Measurements from ENCODE around the gene SECISBP2. TPM values are rescaled to one million over a fixed set of nuclear protein-coding genes. Genes with fewer than 3 reads are reported as not detected.
"Not testable (repeated sequence)": the region's sequence is repeated elsewhere in the genome, so short reads cannot be mapped to it uniquely, and the experiment has no call there.

Gene SECISBP2
- total and polyA plus RNA-seq, 2 experiments from 2014 or later, result 30.6 to 43.8 TPM

DNA sequence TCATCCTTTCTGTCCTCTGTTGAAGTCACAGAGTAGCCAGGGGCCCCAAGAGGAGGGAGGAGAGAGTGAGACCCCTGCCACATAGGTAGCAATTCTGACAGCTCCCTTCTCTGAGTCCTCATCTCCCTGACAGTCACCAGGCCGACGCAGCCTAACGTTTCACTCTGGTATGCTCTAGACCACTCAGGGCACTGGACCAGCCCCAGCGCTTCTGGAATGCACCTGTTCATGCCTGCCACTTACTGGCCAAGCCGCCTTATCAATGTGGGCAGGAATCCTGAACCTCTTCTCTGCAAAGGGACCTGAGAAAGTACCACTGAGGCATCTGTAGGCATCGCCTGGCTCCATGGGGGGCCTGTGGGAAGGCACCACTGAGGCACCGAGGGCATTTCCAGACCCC is 50.2 kb downstream of the SECISBP2 start:
- no peak overlapping the region for H2AFZ ChIP-seq
- H3K4me1 ChIP-seq (ENCODE audit: insufficient read depth), result no peaks in the 10 kb centered on the region
- H3K79me2 ChIP-seq, result no peaks in the 10 kb centered on the region
- TF ChIP-seq, protein P1, sequence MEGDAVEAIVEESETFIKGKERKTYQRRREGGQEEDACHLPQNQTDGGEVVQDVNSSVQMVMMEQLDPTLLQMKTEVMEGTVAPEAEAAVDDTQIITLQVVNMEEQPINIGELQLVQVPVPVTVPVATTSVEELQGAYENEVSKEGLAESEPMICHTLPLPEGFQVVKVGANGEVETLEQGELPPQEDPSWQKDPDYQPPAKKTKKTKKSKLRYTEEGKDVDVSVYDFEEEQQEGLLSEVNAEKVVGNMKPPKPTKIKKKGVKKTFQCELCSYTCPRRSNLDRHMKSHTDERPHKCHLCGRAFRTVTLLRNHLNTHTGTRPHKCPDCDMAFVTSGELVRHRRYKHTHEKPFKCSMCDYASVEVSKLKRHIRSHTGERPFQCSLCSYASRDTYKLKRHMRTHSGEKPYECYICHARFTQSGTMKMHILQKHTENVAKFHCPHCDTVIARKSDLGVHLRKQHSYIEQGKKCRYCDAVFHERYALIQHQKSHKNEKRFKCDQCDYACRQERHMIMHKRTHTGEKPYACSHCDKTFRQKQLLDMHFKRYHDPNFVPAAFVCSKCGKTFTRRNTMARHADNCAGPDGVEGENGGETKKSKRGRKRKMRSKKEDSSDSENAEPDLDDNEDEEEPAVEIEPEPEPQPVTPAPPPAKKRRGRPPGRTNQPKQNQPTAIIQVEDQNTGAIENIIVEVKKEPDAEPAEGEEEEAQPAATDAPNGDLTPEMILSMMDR (IDR thresholded peaks at IDR 0.05; ENCODE audit: poor library complexity), result no peak
- TF ChIP-seq EZH2phosphoT487 (IDR thresholded peaks at IDR 0.05; ENCODE audit: low read depth, severe bottlenecking, unreplicated experiment) (no peak), EZH2 (IDR thresholded peaks at IDR 0.05; ENCODE audit: borderline replicate concordance) (no peak)
- H3K27me3 ChIP-seq, result no peaks in the 10 kb centered on the region
- H3K9me2 ChIP-seq (replicated peaks; ENCODE audit: insufficient read depth), result no peaks in the 10 kb centered on the region
- no peak overlapping the region for H3K27ac ChIP-seq
- 86% methylated on average over 7 of the region's 7 CpGs for WGBS (ENCODE audit: low lambda C conversion rate, missing lambda C conversion rate)
- H3K36me3 ChIP-seq (replicated peaks; ENCODE audit: insufficient read depth, low read depth), result no peaks in the 10 kb centered on the region
- no peak overlapping the region for H3K4me3 ChIP-seq
- H4K20me1 ChIP-seq (ENCODE audit: insufficient read depth, poor library complexity, severe bottlenecking), result no peaks in the 10 kb centered on the region
- no peak overlapping the region for H3K4me2 ChIP-seq
- DNase-seq (ENCODE audit: low spot score), result no peak
- no peaks in the 10 kb centered on the region for H3K9me3 ChIP-seq (ENCODE audit: low read depth)

DNA sequence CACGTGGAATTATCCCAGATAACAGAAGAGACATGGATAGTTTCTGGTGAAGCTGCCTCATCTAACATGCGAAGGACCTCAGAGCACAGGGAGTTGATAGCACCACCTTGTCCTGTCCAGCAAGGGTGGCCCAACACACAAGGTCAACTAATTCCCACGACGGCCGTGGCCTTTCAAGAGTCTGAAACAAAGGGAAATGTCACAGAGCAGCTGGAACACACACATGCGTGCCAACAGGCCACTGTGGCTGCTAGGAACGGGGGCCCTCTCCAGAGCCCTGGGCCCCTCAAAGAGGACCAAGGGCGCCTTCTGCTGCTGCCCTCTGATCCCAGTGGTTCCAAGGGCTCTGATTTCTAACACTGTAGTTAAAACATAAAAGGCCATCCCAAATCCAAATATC is 50.7 kb downstream of the SECISBP2 start:
- WGBS (ENCODE audit: low lambda C conversion rate, missing lambda C conversion rate), result 93% methylated on average over 8 of the region's 8 CpGs

DNA sequence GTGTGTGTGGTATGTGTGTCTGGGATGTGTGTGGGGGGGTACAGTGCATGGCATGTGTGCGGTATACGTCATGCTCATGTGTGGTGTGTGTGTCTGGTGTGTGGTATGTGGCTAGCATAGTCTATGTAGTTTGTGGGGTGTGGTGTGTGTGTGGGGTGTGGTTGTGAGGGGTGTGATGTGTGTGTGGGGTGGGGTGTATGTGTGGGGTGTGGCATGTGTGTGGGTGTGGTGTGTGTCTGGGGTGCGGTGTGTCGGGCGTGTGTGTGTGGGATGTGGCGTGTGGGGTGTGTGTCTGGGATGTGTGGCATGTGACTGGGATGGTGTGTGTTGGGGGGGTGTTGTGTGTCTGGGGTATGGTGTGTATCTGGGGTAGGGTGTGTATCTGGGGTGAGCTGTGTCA is 52.3 kb downstream of the SECISBP2 start:
- H4K20me1 ChIP-seq (ENCODE audit: insufficient read depth, poor library complexity, severe bottlenecking), result no peaks in the 10 kb centered on the region
- TF ChIP-seq EZH2 (IDR thresholded peaks at IDR 0.05; ENCODE audit: borderline replicate concordance), result no peak
- TF ChIP-seq, protein P1 (IDR thresholded peaks at IDR 0.05; ENCODE audit: poor library complexity), result no peak
- TF ChIP-seq EZH2phosphoT487 (IDR thresholded peaks at IDR 0.05; ENCODE audit: low read depth, severe bottlenecking, unreplicated experiment), result no peak
- no peaks in the 10 kb centered on the region for H3K9me2 ChIP-seq (replicated peaks; ENCODE audit: insufficient read depth)
- 92% methylated on average over 2 of the region's 6 CpGs for WGBS (ENCODE audit: low lambda C conversion rate, missing lambda C conversion rate)
- H3K4me2 ChIP-seq, result no peak overlapping the region
- no peaks in the 10 kb centered on the region for H3K4me1 ChIP-seq (ENCODE audit: insufficient read depth)
- no peaks in the 10 kb centered on the region for H3K9me3 ChIP-seq (ENCODE audit: low read depth)
- no peak overlapping the region for H3K4me3 ChIP-seq
- no peaks in the 10 kb centered on the region for H3K27me3 ChIP-seq
- no peaks in the 10 kb centered on the region for H3K79me2 ChIP-seq
- DNase-seq (ENCODE audit: low spot score), result no peak
- no peak overlapping the region for H2AFZ ChIP-seq
- H3K36me3 ChIP-seq (replicated peaks; ENCODE audit: insufficient read depth, low read depth), result no peaks in the 10 kb centered on the region
- no peak overlapping the region for H3K27ac ChIP-seq

More for the DNA sequence above, 50.7 kb downstream of the SECISBP2 start:
- H4K20me1 ChIP-seq (ENCODE audit: insufficient read depth, poor library complexity, severe bottlenecking), result no peaks in the 10 kb centered on the region
- H3K9me3 ChIP-seq (ENCODE audit: low read depth), result no peaks in the 10 kb centered on the region
- no peaks in the 10 kb centered on the region for H3K79me2 ChIP-seq
- H3K4me1 ChIP-seq (ENCODE audit: insufficient read depth), result no peaks in the 10 kb centered on the region
- H3K27me3 ChIP-seq, result no peaks in the 10 kb centered on the region
- no peaks in the 10 kb centered on the region for H3K36me3 ChIP-seq (replicated peaks; ENCODE audit: insufficient read depth, low read depth)
- DNase-seq (ENCODE audit: low spot score), result no peak
- TF ChIP-seq EZH2 (IDR thresholded peaks at IDR 0.05; ENCODE audit: borderline replicate concordance) (no peak), EZH2phosphoT487 (IDR thresholded peaks at IDR 0.05; ENCODE audit: low read depth, severe bottlenecking, unreplicated experiment) (no peak)
- TF ChIP-seq, protein P1 (IDR thresholded peaks at IDR 0.05; ENCODE audit: poor library complexity), result no peak
- no peak overlapping the region for H3K4me3 ChIP-seq
- H3K4me2 ChIP-seq, result no peak overlapping the region
- H3K27ac ChIP-seq, result no peak overlapping the region
- H3K9me2 ChIP-seq (replicated peaks; ENCODE audit: insufficient read depth), result no peaks in the 10 kb centered on the region
- no peak overlapping the region for H2AFZ ChIP-seq

DNA sequence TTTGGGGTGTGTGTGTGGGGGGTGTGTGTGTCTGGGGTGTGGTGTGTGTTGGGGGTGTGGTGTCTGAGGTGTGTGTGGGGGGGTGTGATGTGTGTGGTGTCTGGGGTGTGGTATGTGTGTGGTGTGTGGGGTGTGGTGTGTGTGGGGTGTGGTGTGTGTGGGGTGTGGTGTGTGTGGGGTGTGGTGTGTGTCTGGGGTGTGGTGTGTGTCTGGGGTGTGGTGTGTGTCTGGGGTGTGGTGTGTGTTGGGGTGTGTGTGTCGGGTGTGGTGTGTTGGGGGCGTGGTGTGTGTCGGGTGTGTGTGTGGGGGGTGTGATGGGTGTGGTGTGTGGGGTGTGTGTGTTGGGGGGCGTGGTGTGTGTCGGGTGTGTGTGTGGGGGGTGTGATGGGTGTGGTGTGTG is 53.5 kb downstream of the SECISBP2 start:
- H3K9me3 ChIP-seq (ENCODE audit: low read depth); H3K36me3 ChIP-seq (replicated peaks; ENCODE audit: insufficient read depth, low read depth); DNase-seq (ENCODE audit: low spot score); H3K4me3 ChIP-seq; H3K4me2 ChIP-seq; H3K79me2 ChIP-seq; H3K27ac ChIP-seq; H4K20me1 ChIP-seq (ENCODE audit: insufficient read depth, poor library complexity, severe bottlenecking); H3K27me3 ChIP-seq; H3K4me1 ChIP-seq (ENCODE audit: insufficient read depth); H2AFZ ChIP-seq; H3K9me2 ChIP-seq (replicated peaks; ENCODE audit: insufficient read depth): not testable (repeated sequence)
- no CpG with 5 or more reads among the region's 5 CpGs for WGBS (ENCODE audit: low lambda C conversion rate, missing lambda C conversion rate)
